Smooth muscle cell of trachea (primary cell): Measurements from ENCODE around the gene PHF11. TPM values are rescaled to one million over a fixed set of nuclear protein-coding genes. Genes with fewer than 3 reads are reported as not detected.

Experiments
- total RNA-seq: library from RNA; depleted of rRNA; stranded (reverse); fragments of >200 nt; gene quantifications from 2 replicates; pipeline ENCODE4 v1.2.1, GENCODE V29; 2014

The PHF11 gene
- 19.8 and 32.9 TPM in 2 replicates for total RNA-seq

GRCh38 chr13:49495783-49496762 is at the start of gene PHF11:
Gene PHF11, plus strand, starts transcription at chr13:49495953. Its CDS starts 49 bp downstream, at chr13:49496002.

Other genes starting within 250 kb of the PHF11 start
- 4.0 and 6.1 TPM in 2 replicates for gene CDADC1, start 248.0 kb upstream of the PHF11 start, total RNA-seq
- gene CAB39L, start 51.9 kb upstream of the PHF11 start, total RNA-seq, result 10.6 and 18.2 TPM in 2 replicates
- gene SETDB2, start 51.7 kb upstream of the PHF11 start, total RNA-seq, result 10.6 and 21.1 TPM in 2 replicates
- 24.1 and 39.7 TPM in 2 replicates for gene RCBTB1, start 89.6 kb downstream of the PHF11 start, total RNA-seq
- gene ARL11, start 132.6 kb downstream of the PHF11 start, total RNA-seq, result not detected in 2 replicates
- 54.7 and 57.0 TPM in 2 replicates for gene EBPL, start 195.5 kb downstream of the PHF11 start, total RNA-seq